Effector memory CD4-positive, alpha-beta T cell (primary cell): Measurements from ENCODE around the gene C10orf67.

Experiments
- DNase-seq, 3 donors: peaks; one replicate each; pipeline ENCODE4 v3.0.0-alpha.2; 2020
- H3K27ac ChIP-seq: 2 replicates; pipeline ENCODE4 v1.7.0; 2013; ENCODE audit warnings: mild to moderate bottlenecking, low read length, moderate library complexity; ENCODE audit not compliant: insufficient read depth, poor library complexity, severe bottlenecking
- H3K27me3 ChIP-seq: replicated peaks from 2 replicates; pipeline ENCODE4 v1.7.0; 2013; ENCODE audit warnings: mild to moderate bottlenecking, low read length; ENCODE audit not compliant: insufficient read depth, control insufficient read depth, poor library complexity, severe bottlenecking
- H3K36me3 ChIP-seq: 2 replicates; pipeline ENCODE4 v1.7.0; 2013; ENCODE audit warnings: mild to moderate bottlenecking, low read length, moderate library complexity; ENCODE audit not compliant: control insufficient read depth, insufficient read depth
- H3K4me1 ChIP-seq: 2 replicates; pipeline ENCODE4 v1.7.0; 2013; ENCODE audit warnings: low read length, mild to moderate bottlenecking; ENCODE audit not compliant: control insufficient read depth, insufficient read depth, poor library complexity, severe bottlenecking
- H3K4me3 ChIP-seq: 2 replicates; pipeline ENCODE4 v1.7.0; 2013; ENCODE audit warnings: low read length, low read depth, mild to moderate bottlenecking; ENCODE audit not compliant: insufficient read depth, poor library complexity, severe bottlenecking
- H3K9me3 ChIP-seq: 2 replicates; pipeline ENCODE4 v1.7.0; 2013; ENCODE audit warnings: mild to moderate bottlenecking, low read length, moderate library complexity; ENCODE audit not compliant: control insufficient read depth

C10orf67 gene

DNA sequence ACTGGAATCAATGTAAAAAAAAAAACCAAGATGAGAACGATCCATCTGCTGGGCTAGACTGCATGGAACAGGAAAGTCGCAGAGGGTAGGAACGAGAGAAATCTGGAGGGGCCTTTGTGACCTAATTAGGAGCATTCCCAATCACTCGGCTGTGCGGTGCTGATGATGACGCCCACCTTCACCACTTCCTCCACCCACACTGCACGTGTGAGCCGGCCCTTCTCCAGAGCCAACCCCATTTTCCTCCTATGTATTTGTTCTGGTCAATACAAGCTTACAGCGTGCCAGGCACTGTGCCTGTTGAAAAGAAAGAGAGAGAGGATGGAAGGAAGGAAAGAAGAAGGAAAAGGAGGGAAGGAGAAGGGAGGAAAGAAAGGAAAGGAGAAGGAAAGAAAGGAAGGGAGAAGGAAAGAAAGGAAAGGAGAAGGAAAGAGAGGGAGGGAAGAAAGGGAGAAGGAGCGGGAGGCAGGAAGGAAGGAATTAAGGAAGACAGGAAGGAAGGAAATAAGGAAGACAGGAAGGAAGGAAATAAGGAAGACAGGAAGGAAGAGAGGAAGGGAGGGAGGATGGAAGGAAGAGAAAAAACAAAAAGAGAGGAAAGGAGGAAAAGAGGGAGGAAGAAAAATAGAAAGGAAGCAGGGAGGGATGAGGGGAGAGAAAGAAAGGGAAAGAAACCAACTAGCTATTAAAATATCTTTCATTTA lies 188.0 kb downstream of the C10orf67 start:
- Histone ChIP-seq H3K4me1 (no peaks in the 10 kb centered on the region), H3K27me3 (peaks cover 8% of the 10 kb centered on the region), H3K27ac (no peak overlapping the region), H3K4me3 (no peak overlapping the region), H3K36me3 (no peaks in the 10 kb centered on the region), H3K9me3 (no peaks in the 10 kb centered on the region)
- no peak for DNase-seq

DNA sequence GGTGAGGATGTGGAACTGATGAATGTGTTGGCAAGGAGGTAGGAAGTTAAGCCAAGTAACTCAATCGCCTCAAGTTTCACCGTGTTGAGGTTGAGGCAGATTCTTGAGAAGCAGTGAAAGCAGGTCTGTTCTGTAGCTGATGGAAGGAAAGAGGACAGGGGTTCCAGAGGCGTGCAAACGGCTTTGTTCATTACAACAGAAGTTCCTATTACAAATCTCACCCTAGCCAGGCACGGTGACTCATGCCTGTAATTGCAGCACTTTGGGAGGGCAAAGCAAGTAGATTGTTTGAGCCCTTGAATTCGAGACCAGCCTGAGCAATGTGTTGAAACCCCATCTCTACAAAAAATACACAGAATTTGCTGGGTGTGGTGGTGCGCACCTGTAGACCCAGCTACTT lies 189.4 kb downstream of the C10orf67 start:
- DNase-seq, result no peak

More for the DNA sequence above, 189.4 kb downstream of the C10orf67 start:
- Histone ChIP-seq H3K27ac (no peak overlapping the region), H3K4me3 (no peak overlapping the region), H3K27me3 (peaks cover 8% of the 10 kb centered on the region), H3K9me3 (no peaks in the 10 kb centered on the region), H3K4me1 (no peaks in the 10 kb centered on the region), H3K36me3 (no peaks in the 10 kb centered on the region)
